ENCODE results near the gene HEBP2.

- TF ChIP-seq CTCF (IDR thresholded peaks at IDR 0.05) (no peak), ZFP36 (IDR thresholded peaks at IDR 0.05; ENCODE audit: borderline replicate concordance, partially characterized antibody) (no peak), PBX3 (IDR thresholded peaks at IDR 0.05) (no peak), ELK1 (IDR thresholded peaks at IDR 0.05; ENCODE audit: low read depth, low read length) (no peak), MAZ (IDR thresholded peaks at IDR 0.05; ENCODE audit: borderline replicate concordance, low read depth, low read length) (no peak), HOXB13 (CRISPR knock-in tag; IDR thresholded peaks at IDR 0.05; ENCODE audit: low read depth) (no peak), REST (IDR thresholded peaks at IDR 0.05) (no peak), POLR2A (IDR thresholded peaks at IDR 0.05; ENCODE audit: low read length) (no peak), RAD21 (conservative IDR thresholded peaks at IDR 0.05 in 1 of 2, IDR thresholded peaks at IDR 0.05 in 1 of 2) (no peak), HMGXB4 (CRISPR knock-in tag; IDR thresholded peaks at IDR 0.05; ENCODE audit: borderline replicate concordance) (no peak), EP300 (IDR thresholded peaks at IDR 0.05) (no peak), RCOR1 (IDR thresholded peaks at IDR 0.05; ENCODE audit: low read depth, low read length) (no peak), FOXS1 (CRISPR knock-in tag; IDR thresholded peaks at IDR 0.05) (no peak)
Measured at GRCh38 chr6:138424004-138424904, 20.2 kb downstream of the HEBP2 start.
